Cerebellar cortex (tissue), 1 donor: ENCODE data around the gene NPNT.

ENCODE experiments used
- DNase-seq: peaks from one replicate; pipeline ENCODE4 v3.0.0-alpha.2; 2015; ENCODE audit warnings: low spot score

The NPNT gene

GRCh38 chr4:105912633-105913032 is 17.4 kb downstream of the NPNT start:
- DNase-seq = no peak

DNA sequence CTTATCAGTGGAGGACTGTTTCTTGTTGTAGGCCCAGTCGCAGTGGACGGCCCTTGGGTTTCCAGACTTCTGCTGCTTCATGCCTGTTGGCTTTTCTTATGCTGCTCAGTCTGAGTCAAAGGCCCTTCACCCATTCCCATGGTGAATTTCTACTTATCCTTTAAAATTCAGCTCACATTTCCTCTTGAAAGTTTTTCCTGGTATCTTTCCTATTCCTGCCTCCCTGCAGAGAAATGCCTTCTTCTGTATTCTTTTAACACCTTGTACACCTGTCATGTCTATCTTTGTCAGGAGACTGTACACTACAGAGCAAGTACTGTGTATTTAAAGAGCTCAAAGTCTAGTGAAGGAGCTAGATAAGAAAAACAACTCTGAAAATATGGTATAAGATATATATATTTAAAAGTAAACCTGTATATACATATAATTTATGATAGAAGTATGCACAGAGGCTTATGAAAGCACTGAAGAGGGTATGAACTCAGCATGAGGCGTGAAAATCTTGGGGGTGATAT is 22.0 kb downstream of the NPNT start:
- no peak for DNase-seq

DNA sequence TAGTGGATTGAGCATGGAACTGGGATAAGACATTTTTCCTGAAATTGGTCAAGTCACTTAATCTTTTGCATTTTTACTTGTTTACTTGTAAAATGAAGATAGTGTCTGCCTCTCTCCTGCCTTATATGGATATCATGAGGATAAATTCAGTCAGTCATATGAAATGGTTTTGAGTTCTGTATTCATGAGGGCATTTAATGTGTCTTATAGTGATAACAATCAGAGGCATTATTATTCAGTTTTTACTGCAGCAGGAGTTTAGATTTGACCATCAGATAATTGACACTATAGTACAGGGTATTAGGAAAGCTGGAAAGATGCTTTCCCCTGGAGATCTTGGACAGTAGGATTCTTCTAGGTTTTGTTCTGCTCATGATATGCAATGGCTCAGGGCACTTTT is 26.0 kb downstream of the NPNT start:
- no peak for DNase-seq

DNA sequence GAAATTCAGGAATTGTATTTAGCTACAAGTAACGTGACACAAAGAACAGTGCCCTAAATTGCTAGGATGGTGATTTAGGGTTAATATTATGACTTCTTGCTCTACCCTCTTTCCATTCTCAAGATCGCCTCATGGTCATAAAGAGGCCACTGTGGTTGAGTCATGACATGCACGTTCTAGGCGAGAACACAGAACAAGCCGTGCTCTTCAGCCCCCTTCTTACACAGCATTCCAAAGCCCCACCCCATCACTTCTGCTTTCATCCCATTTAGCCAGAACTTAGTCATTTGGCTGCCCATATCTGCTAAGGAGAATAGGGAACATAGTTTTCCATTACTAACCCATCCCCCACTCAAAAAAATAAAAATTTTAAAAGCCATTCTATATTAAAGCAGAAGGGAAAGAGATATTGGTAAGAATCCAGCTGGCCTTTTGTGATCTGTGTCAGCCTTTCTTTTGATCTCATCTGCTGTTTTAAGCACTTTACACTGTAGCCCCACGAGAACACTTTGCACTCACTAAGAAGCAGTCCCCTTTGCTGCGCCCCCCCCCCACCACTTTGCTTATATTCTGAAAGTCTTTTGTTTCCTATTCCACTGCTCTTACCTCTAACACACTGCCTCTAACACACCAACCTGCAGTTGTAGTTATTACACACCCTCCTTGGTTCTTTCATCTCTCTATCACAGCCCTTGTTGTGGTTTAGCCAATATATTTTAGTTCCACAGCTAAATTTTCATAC is 28.4 kb downstream of the NPNT start:
- DNase-seq = no peak

DNA sequence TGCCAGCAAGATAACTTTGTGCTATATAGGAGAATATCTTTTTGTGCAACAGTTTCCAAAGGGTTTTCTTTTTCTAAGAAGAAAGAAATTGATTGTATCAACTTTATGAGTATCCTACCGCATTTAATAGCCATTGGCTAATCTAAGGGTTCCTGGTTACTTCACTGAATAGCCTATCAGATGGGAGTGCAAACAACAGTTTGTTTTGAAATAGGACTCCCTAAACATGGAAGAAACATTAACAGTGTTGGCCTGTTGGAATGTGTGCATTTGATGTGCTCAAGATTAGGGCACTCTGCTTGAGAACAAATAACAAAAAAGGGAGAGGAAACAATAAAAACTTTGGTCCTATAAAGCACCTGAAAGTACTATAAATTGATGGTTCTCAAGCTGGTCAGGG is 29.1 kb downstream of the NPNT start:
- no peak for DNase-seq

DNA sequence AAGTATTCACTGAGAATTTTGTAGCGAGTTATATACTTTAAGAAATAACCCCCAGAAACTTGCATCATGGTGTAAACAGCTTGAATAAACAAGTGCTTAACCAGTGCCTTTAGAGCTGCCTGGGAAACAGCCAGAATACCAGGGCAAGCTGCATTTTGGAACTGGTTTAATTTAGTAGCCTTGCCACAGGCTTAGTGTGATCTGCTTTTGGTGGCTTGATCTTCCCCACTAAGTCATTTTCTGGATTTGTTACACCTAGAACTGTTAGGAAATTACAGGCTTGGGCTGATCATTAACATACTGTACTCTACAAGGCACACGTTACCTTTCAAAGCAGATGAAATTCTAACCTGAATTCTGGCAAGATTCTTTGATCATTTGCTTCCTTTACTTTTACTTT is 35.4 kb downstream of the NPNT start:
- DNase-seq = no peak

GRCh38 chr4:105933083-105933482 is 37.8 kb downstream of the NPNT start:
- no peak for DNase-seq

- no peak for DNase-seq
Observed at GRCh38 chr4:105934386-105934785, 39.1 kb downstream of the NPNT start.

- DNase-seq = no peak
Observed at GRCh38 chr4:105936901-105937300, 41.6 kb downstream of the NPNT start.

- no peak for DNase-seq
Observed at GRCh38 chr4:105937759-105938158, 42.5 kb downstream of the NPNT start.

DNA sequence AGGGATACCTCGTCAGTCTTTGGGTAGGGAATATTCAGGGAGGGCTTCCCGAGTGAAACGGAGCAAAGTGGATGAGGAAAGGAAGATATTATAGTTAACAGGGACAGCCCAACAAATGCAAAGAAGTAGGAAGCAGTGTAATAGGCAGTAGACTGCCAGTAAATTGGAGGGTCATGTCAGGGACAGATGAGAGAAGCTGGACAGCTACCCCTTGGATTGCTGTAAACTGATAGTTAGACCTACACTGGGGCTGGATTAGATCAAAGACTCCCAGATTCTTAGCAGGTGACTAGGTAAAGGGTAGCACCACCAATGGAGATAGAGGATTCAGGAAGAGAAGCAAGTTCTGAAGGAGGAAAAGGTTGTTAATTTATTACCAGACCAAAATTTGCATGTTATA is 48.0 kb downstream of the NPNT start:
- no peak for DNase-seq

DNA sequence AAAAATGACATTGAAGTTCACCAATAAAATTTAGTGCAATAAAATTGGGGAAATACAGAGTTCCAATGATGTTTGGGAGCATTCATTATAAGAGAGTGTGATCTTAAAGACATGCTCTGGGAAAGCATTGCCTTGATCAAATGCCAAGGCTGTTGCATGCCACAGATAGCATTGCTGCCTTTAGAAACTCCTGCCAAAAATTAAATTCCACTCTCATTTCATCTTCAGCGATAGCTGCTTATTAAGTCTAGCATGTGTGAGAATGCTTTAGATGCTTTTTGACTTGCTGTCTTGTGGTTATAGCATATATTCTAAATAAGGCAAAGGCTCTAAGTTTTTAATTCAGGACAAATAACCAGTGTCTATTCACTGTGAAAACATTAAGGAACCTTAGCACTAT is 49.3 kb downstream of the NPNT start:
- peak; percentile 2 for DNase-seq

- DNase-seq = no peak
Observed at GRCh38 chr4:105946771-105947170, 51.5 kb downstream of the NPNT start.

- no peak for DNase-seq
Observed at GRCh38 chr4:105950701-105951100, 55.4 kb downstream of the NPNT start.

DNA sequence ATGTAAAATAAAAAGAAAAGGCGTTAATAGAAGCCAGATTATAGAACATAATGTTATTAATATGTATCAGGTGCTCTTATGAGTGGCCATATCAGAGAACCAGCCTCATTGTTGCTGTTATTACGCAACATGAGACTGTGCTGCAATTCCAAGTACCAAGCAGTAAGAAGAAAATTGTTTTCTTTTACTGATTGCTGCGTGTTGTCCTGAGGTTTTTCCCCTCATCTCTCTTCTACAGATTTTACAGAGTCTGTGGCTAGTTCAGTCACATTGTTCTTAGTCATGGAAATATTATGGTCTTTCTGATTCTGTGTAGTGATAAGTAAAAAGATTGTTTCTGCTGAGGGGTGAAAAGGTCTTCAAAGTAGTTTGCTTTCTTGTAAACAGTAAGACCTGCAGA is 55.9 kb downstream of the NPNT start:
- DNase-seq = no peak

DNA sequence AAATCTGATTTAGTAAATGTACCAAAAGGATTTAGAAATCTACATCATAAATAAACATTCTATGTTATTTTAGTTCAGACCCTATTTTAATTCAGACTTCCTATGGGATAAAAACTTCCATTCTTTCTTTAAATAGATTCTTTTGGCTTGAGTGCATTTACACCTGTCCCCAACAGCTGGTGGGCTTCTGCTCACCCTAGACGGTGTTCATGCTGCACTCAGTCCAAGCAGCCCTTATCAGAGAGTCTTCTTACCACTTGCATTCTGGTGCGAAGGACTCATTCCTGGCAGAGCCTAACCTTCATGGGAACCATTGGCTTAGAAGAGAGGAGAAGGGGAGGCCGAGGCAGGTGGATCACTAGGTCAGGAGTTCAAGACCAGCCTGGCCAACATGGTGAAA is 57.3 kb downstream of the NPNT start:
- no peak for DNase-seq

DNA sequence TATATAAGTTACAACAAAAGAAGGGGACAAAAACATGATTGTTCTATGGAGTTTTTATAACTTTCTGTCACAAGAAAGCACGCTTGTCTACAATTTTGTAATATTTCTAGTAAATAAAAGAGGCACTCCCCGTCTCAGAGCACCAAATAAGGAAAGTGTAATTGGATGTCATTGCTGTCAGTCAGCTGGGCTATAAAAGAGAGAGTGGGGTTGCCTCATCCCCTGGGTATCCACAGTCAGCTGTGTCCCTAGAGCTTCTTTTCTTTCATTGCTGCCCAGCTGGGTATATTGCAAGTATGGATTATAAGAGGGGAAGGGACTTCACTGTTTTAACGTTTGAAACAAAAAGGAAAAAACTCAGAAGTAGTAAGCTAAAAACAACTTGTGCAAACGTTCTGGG is 61.3 kb downstream of the NPNT start:
- DNase-seq = no peak

GRCh38 chr4:105957680-105958079 is 62.4 kb downstream of the NPNT start:
- DNase-seq = no peak

- DNase-seq = no peak
Observed at GRCh38 chr4:105963461-105964400, 68.5 kb downstream of the NPNT start.

DNA sequence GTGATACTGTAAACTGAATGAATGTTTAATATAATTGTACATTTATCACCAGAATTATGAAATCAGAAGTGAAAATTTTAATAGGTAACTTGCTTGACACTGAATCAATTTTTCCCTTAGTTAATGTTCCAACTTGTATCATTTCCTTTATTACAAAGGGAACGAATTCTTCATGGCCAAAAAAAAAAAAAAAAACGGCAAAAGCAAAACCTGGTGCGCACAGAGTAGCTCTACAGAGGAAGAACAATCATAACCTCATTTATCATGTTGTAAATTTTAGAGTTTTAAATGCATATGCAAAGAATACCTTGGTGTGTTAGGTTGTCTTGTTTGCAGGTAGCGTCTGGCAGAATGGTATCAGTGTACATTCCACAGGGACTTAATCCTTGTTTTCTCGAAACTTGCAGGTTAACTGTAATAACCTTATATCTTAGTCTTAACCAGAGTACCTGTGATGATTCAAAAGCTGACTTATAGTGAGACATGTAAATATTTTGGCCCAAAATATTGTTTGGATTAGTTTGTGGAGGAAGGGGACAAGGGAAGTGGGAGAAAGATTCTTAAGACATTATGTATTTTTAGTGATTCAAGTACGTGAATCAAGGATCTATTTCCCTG is 70.0 kb downstream of the NPNT start:
- no peak for DNase-seq

- DNase-seq = no peak
Observed at GRCh38 chr4:105966051-105966450, 70.8 kb downstream of the NPNT start.

DNA sequence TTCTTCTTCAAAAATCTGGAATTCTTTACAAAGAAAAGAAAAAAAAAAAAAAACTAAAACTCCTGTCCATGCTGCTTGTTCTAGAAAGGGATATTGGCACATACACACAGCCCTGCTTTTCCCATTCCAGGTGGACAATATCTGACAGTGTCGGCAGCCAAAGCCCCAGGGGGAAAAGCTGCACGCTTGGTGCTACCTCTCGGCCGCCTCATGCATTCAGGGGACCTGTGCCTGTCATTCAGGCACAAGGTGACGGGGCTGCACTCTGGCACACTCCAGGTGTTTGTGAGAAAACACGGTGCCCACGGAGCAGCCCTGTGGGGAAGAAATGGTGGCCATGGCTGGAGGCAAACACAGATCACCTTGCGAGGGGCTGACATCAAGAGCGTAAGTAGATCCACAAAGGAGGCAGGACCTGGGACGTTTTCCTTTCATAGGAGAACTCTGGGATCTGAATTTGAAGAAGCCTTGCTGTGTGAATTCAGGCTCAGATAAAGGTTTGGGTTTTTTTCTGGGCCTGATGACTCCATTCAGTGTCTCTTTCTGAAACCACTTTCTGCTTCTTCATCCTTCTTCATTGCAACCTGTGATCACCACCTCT is 71.9 kb downstream of the NPNT start:
- no peak for DNase-seq
